ENCODE measurements around the gene NEO1. TPM values are rescaled to one million over a fixed set of nuclear protein-coding genes. Genes with fewer than 3 reads are reported as not detected.

NEO1 gene
- polyA plus RNA-seq, 1 donor (not counting 4 experiments of a cell fraction or from before 2014, with no cell fraction given), result 4.4 TPM

- H3K9ac ChIP-seq (ENCODE audit: control insufficient read depth, extremely low read depth, insufficient read depth, low read length), result no peak overlapping the region
- H3K79me2 ChIP-seq (ENCODE audit: control insufficient read depth, insufficient read depth, low read length), result no peaks in the 10 kb centered on the region
- H4K20me1 ChIP-seq (ENCODE audit: control insufficient read depth, extremely low read depth, insufficient read depth, low read length), result no peaks in the 10 kb centered on the region
- H3K9me1 ChIP-seq (ENCODE audit: control insufficient read depth, extremely low read depth, insufficient read depth, low read length), result no peaks in the 10 kb centered on the region
- no peaks in the 10 kb centered on the region for H3K36me3 ChIP-seq (ENCODE audit: control insufficient read depth in 2 of 2, extremely low read depth in 1 of 2, insufficient read depth in 2 of 2, low read length in 2 of 2)
- no peaks in the 10 kb centered on the region for H3K27me3 ChIP-seq (ENCODE audit: control insufficient read depth, extremely low read depth, insufficient read depth, low read length)
- DNase-seq (ENCODE audit: low read depth, low spot score) (no peak), FAIRE-seq (no peak)
- H3K4me2 ChIP-seq (ENCODE audit: control insufficient read depth, extremely low read depth, insufficient read depth, low read depth, low read length), result no peak overlapping the region
- dilution Hi-C loops (cut with MboI; ENCODE audit: extremely low pct_ligation_motif_present, low sequenced_read_pairs), result no loop called here
- no peak for TF ChIP-seq CTCF (optimal IDR thresholded peaks at IDR 0.05 in 1 of 3, IDR thresholded peaks at IDR 0.05 in 1 of 3, conservative IDR thresholded peaks at IDR 0.05 in 1 of 3; ENCODE audit: extremely low read depth in 1 of 3, insufficient read depth in 2 of 3, low read length in 3 of 3)
- no peak overlapping the region for H3K4me3 ChIP-seq (ENCODE audit: control insufficient read depth in 2 of 3, extremely low read depth in 1 of 3, insufficient read depth in 2 of 3, low read depth in 1 of 3, low read length in 3 of 3)
- no peak overlapping the region for H2AFZ ChIP-seq (ENCODE audit: control insufficient read depth, low read length)
- H3K4me1 ChIP-seq (ENCODE audit: control insufficient read depth, extremely low read depth, insufficient read depth, low read length), result no peaks in the 10 kb centered on the region
- no peak overlapping the region for H3K27ac ChIP-seq (ENCODE audit: control insufficient read depth, insufficient read depth, low read length)
- no peaks in the 10 kb centered on the region for H3K9me3 ChIP-seq (ENCODE audit: control insufficient read depth, low read depth, low read length)
These were observed 89.1 kb downstream of the NEO1 start for GRCh38 chr15:73141216-73141900.

GRCh38 chr15:73142802-73143762 lies 90.8 kb downstream of the NEO1 start:
- no peak overlapping the region for H2AFZ ChIP-seq (ENCODE audit: control insufficient read depth, low read length)
- no peaks in the 10 kb centered on the region for H3K9me3 ChIP-seq (ENCODE audit: control insufficient read depth, low read depth, low read length)
- no peak overlapping the region for H3K27ac ChIP-seq (ENCODE audit: control insufficient read depth, insufficient read depth, low read length)
- H3K4me2 ChIP-seq (ENCODE audit: control insufficient read depth, extremely low read depth, insufficient read depth, low read depth, low read length), result no peak overlapping the region
- H3K79me2 ChIP-seq (ENCODE audit: control insufficient read depth, insufficient read depth, low read length), result no peaks in the 10 kb centered on the region
- no peaks in the 10 kb centered on the region for H3K9me1 ChIP-seq (ENCODE audit: control insufficient read depth, extremely low read depth, insufficient read depth, low read length)
- H3K9ac ChIP-seq (ENCODE audit: control insufficient read depth, extremely low read depth, insufficient read depth, low read length), result no peak overlapping the region
- H3K36me3 ChIP-seq (ENCODE audit: control insufficient read depth in 2 of 2, extremely low read depth in 1 of 2, insufficient read depth in 2 of 2, low read length in 2 of 2), result no peaks in the 10 kb centered on the region
- FAIRE-seq, result no peak
- no peaks in the 10 kb centered on the region for H3K4me1 ChIP-seq (ENCODE audit: control insufficient read depth, extremely low read depth, insufficient read depth, low read length)
- H3K27me3 ChIP-seq (ENCODE audit: control insufficient read depth, extremely low read depth, insufficient read depth, low read length), result no peaks in the 10 kb centered on the region
- DNase-seq (ENCODE audit: low read depth, low spot score), result no peak
- no peak overlapping the region for H3K4me3 ChIP-seq (ENCODE audit: control insufficient read depth in 2 of 3, extremely low read depth in 1 of 3, insufficient read depth in 2 of 3, low read depth in 1 of 3, low read length in 3 of 3)
- dilution Hi-C loops (cut with MboI; ENCODE audit: extremely low pct_ligation_motif_present, low sequenced_read_pairs), result no loop called here
- TF ChIP-seq CTCF (optimal IDR thresholded peaks at IDR 0.05 in 1 of 3, IDR thresholded peaks at IDR 0.05 in 1 of 3, conservative IDR thresholded peaks at IDR 0.05 in 1 of 3; ENCODE audit: extremely low read depth in 1 of 3, insufficient read depth in 2 of 3, low read length in 3 of 3), result no peak
- no peak for TF ChIP-seq EZH2 (IDR thresholded peaks at IDR 0.05; ENCODE audit: low read length)
- no peaks in the 10 kb centered on the region for H4K20me1 ChIP-seq (ENCODE audit: control insufficient read depth, extremely low read depth, insufficient read depth, low read length)

All from keratinocyte (primary cell).